NCI-H345 (cell line): Measurements from ENCODE around the gene BID.
A peak's percentile ranks its signal among the peaks of the same experiment; 100 is the strongest.

ENCODE experiments used
- DNase-seq: peaks from one replicate; lab custom pipeline; 2025; lab: John Stamatoyannopoulos, UW

Gene BID

GRCh38 chr22:17803609-17804270 lies 29.5 kb upstream of the BID start:
- DNase-seq = no peak

GRCh38 chr22:17802822-17803221 lies 28.6 kb upstream of the BID start:
- no peak for DNase-seq

GRCh38 chr22:17802411-17802810 lies 28.1 kb upstream of the BID start:
- DNase-seq = no peak

- DNase-seq = no peak
These were observed 23.7 kb upstream of the BID start for GRCh38 chr22:17797721-17798559.

GRCh38 chr22:17796695-17797094 lies 22.4 kb upstream of the BID start:
- no peak for DNase-seq

- DNase-seq = no peak
These were observed 21.6 kb upstream of the BID start for GRCh38 chr22:17795661-17796548.

- no peak for DNase-seq
These were observed 20.7 kb upstream of the BID start for GRCh38 chr22:17794726-17795542.

GRCh38 chr22:17792854-17793434 lies 18.7 kb upstream of the BID start:
- no peak for DNase-seq

GRCh38 chr22:17792299-17792698 lies 18.0 kb upstream of the BID start:
- DNase-seq = no peak

GRCh38 chr22:17791196-17791595 lies 16.9 kb upstream of the BID start:
- DNase-seq = no peak

GRCh38 chr22:17789379-17790200 lies 15.3 kb upstream of the BID start:
- DNase-seq = no peak

- no peak for DNase-seq
These were observed 14.5 kb upstream of the BID start for GRCh38 chr22:17788528-17789378.

GRCh38 chr22:17787716-17788330 lies 13.6 kb upstream of the BID start:
- no peak for DNase-seq

- no peak for DNase-seq
These were observed 13.0 kb upstream of the BID start for GRCh38 chr22:17787241-17787640.

- peak; percentile 71 for DNase-seq
These were observed 12.3 kb upstream of the BID start for GRCh38 chr22:17786435-17787161.

- DNase-seq = peak; percentile 1
These were observed 11.2 kb upstream of the BID start for GRCh38 chr22:17785185-17786184.

GRCh38 chr22:17784776-17785175 lies 10.5 kb upstream of the BID start:
- no peak for DNase-seq
